K562 (cell line): ENCODE results near the gene STAU1. TPM values are rescaled to one million over a fixed set of nuclear protein-coding genes. Genes with fewer than 3 reads are reported as not detected.

Source experiments
- ATAC-seq: fragments of 200-7000 bp; cut with Tn5 transposase; 3 replicates; pipeline ENCODE4 v1.9.1; 2020; ENCODE audit warnings: moderate library complexity
- BruUV-seq: library from RNA; stranded (reverse); fragments of 400-500 nt; replicated peaks from 2 replicates; lab custom pipeline; 2021; lab: Mats Ljungman, UMichigan
- CTCF ChIA-PET: fragments of 300-600 bp; formaldehyde crosslinking; extraction: SDS; loops from one replicate; lab custom pipeline; 2021; ENCODE audit warnings: low intra/inter-chr PET ratio; lab: Yijun Ruan, JAX
- POLR2A ChIA-PET: fragments of 300-600, 350-650 bp; sonication (Branson Sonifier 250); formaldehyde crosslinking; extraction: SDS; loops from one replicate; lab custom pipeline; 2021; ENCODE audit warnings: antibody characterized with exemption, inconsistent platforms; lab: Yijun Ruan, JAX
- DNase-seq, 4 experiments: peaks; one replicate each; pipeline versions ENCODE4 v3.0.0 to v3.0.0-alpha.2; 2011 to 2018; ENCODE audit warnings: low spot score in 3 of 4, mixed read lengths in 3 of 4; ENCODE audit errors: extremely low read depth in 1 of 4
- FAIRE-seq: peaks from 2 replicates; lab custom pipeline; 2011; peaks lifted over from hg19 to GRCh38; lab: Jason Lieb, UNC
- H2AFZ ChIP-seq: 2 replicates; pipeline ENCODE4 v1.6.0; 2011; ENCODE audit warnings: low read depth, low read length, control low read depth, inconsistent platforms
- H3K27ac ChIP-seq: fragments of 200-600 bp; 3 replicates; pipeline ENCODE4 v1.8.0; 2011; ENCODE audit warnings: low read depth, mild to moderate bottlenecking, control low read depth, inconsistent platforms, low read length, moderate library complexity, mixed read lengths; ENCODE audit errors: extremely low read depth
- H3K27me3 ChIP-seq, 2 experiments: fragments of 300-600 bp in 1 of 2; 2 replicates in 1 of 2; 3 replicates in 1 of 2; pipeline versions ENCODE4 v1.6.0 to v1.8.0; 2011; ENCODE audit warnings: inconsistent platforms in 2 of 2, low read length in 2 of 2, mild to moderate bottlenecking in 1 of 2, mixed read lengths in 1 of 2, moderate library complexity in 1 of 2; ENCODE audit not compliant: control insufficient read depth in 2 of 2, insufficient read depth in 2 of 2
- H3K36me3 ChIP-seq: fragments of 300-600 bp; 3 replicates; pipeline ENCODE4 v1.8.0; 2011; ENCODE audit warnings: mild to moderate bottlenecking, low read length, inconsistent platforms; ENCODE audit not compliant: control insufficient read depth, insufficient read depth
- H3K4me1 ChIP-seq, 2 experiments: fragments of 200-600 bp in 1 of 2; replicated peaks in 1 of 2; 2 replicates in 1 of 2; 3 replicates in 1 of 2; pipeline versions ENCODE4 v1.5.1 to v1.8.0; 2011; ENCODE audit warnings: inconsistent platforms in 2 of 2, low read length in 2 of 2, mild to moderate bottlenecking in 1 of 2, mixed read lengths in 1 of 2, moderate library complexity in 1 of 2; ENCODE audit not compliant: control insufficient read depth in 2 of 2, insufficient read depth in 2 of 2
- H3K4me2 ChIP-seq: 2 replicates; pipeline ENCODE4 v1.6.1; 2011; ENCODE audit warnings: low read length, control low read depth, inconsistent platforms, mixed read lengths; ENCODE audit not compliant: insufficient read depth
- H3K4me3 ChIP-seq: fragments of 200-600 bp; sonication (generic), shearing (Covaris generic); 2 replicates; pipeline ENCODE4 v1.5.1; 2016; ENCODE audit warnings: control low read depth, inconsistent platforms
- H3K79me2 ChIP-seq: fragments of 200-600 bp; 3 replicates; pipeline ENCODE4 v1.8.0; 2011; ENCODE audit warnings: low read length, inconsistent platforms; ENCODE audit not compliant: control insufficient read depth, insufficient read depth
- H3K9ac ChIP-seq, 2 experiments: 2 replicates each; pipeline versions ENCODE4 v1.6.0 to v1.6.1; 2011; ENCODE audit warnings: low read depth in 2 of 2, low read length in 2 of 2, control low read depth in 1 of 2, inconsistent platforms in 1 of 2, mild to moderate bottlenecking in 1 of 2, mixed read lengths in 1 of 2; ENCODE audit not compliant: insufficient read depth in 1 of 2
- H3K9me1 ChIP-seq: one replicate; pipeline ENCODE4 v1.6.0; 2011; ENCODE audit warnings: inconsistent platforms, mild to moderate bottlenecking, low read length, moderate library complexity; ENCODE audit not compliant: control insufficient read depth, insufficient read depth
- H3K9me3 ChIP-seq: replicated peaks from 2 replicates; pipeline ENCODE4 v1.5.1; 2011; ENCODE audit warnings: low read depth, low read length, inconsistent platforms; ENCODE audit not compliant: control insufficient read depth, insufficient read depth
- H4K20me1 ChIP-seq: replicated peaks from 2 replicates; pipeline ENCODE4 v1.6.1; 2011; ENCODE audit warnings: low read length, inconsistent platforms, mixed read lengths; ENCODE audit not compliant: control insufficient read depth, insufficient read depth
- ATF3 ChIP-seq, 2 experiments: fragments of 450-650 bp in 1 of 2; sonication (generic) in 1 of 2; formaldehyde crosslinking in 1 of 2; IDR thresholded peaks in 1 of 2; conservative IDR thresholded peaks in 1 of 2; 2 replicates each; pipeline versions ENCODE4 v1.6.1 to v1.8.1; 2016 to 2023; ENCODE audit warnings: mild to moderate bottlenecking in 2 of 2, moderate library complexity in 2 of 2, inconsistent platforms in 1 of 2, missing genetic modification reagents in 1 of 2
- GATA2 ChIP-seq: sonication (generic); formaldehyde crosslinking; IDR thresholded peaks from 2 replicates; pipeline ENCODE4 v1.4.0; 2020; ENCODE audit warnings: mild to moderate bottlenecking, missing genetic modification reagents
- HDAC6 ChIP-seq: IDR thresholded peaks from 2 replicates; pipeline ENCODE4 v1.6.1; 2012; ENCODE audit warnings: low read depth, mild to moderate bottlenecking, control low read depth, inconsistent platforms, low read length, moderate library complexity
- NR2C1 ChIP-seq, 2 experiments: fragments of 450-650 bp; IDR thresholded peaks; 2 replicates each; pipeline ENCODE4 v1.6.1; 2017; ENCODE audit warnings: mild to moderate bottlenecking in 2 of 2, antibody characterized with exemption in 1 of 2, inconsistent platforms in 1 of 2, missing compliant biosample characterization in 1 of 2, missing genetic modification characterization in 1 of 2
- PTRF ChIP-seq: fragments of 450-650 bp; IDR thresholded peaks from 2 replicates; pipeline ENCODE4 v1.6.1; 2016; ENCODE audit warnings: mild to moderate bottlenecking, missing genetic modification characterization, missing compliant biosample characterization
- SMARCA4 ChIP-seq: fragments of 450-650 bp; IDR thresholded peaks from 2 replicates; pipeline ENCODE4 v1.6.1; 2016
- ZNF511 ChIP-seq: sonication (generic); formaldehyde crosslinking; IDR thresholded peaks from 2 replicates; pipeline ENCODE4 v1.8.0; 2022; ENCODE audit warnings: mild to moderate bottlenecking, missing genetic modification reagents
- WGBS: fragments of 100-300 bp; shearing (Covaris generic); methylation state at CpG from one replicate; pipeline ENCODE4 v1.1.6; 2016; ENCODE audit warnings: low coverage, mixed read lengths; ENCODE audit not compliant: insufficient coverage; ENCODE audit errors: missing lambda C conversion rate; 5-methylcytosine and 5-hydroxymethylcytosine counted together
- in situ Hi-C: fragments of 300-500 bp; cut with MboI; formaldehyde crosslinking; loops from 4 replicates; pipeline ENCODE4 v1.15.0; 2018; ENCODE audit warnings: inconsistent platforms, mixed read lengths
- intact Hi-C: fragments of 100-400 bp; cut with micrococcal nuclease; formaldehyde crosslinking; loops from 2 replicates; pipeline ENCODE4 v1.14.2; 2022
- polyA plus RNA-seq, 8 experiments: library from polyadenylated mRNA; depleted of rRNA in 4 of 8; stranded (reverse) in 5 of 8; unstranded in 3 of 8; fragments of >200 nt; fragmentation: Nextera tagmentation in 2 of 8; fragmentation: Illumina TruSeq in 1 of 8; extraction: Ambion mirVana in 2 of 8; extraction: Trizol in 1 of 8; gene quantifications; 2 replicates each; pipeline versions ENCODE4 v1.2.1 to v1.2.3, GENCODE V29; 2011 to 2014; ENCODE audit warnings: inconsistent platforms in 1 of 8, missing spikeins in 1 of 8
- total RNA-seq, 7 experiments: library from RNA; depleted of rRNA in 6 of 7; stranded (reverse); fragments of >200 nt in 6 of 7; fragmentation: Illumina TruSeq in 2 of 7; extraction: Trizol in 2 of 7; gene quantifications; 2 replicates each; pipeline versions ENCODE4 v1.2.1 to v1.2.3, GENCODE V29; 2011 to 2021; ENCODE audit warnings: low replicate concordance in 1 of 7

The STAU1 gene
- total and polyA plus RNA-seq, 9 of the 15 experiments (the other 6 are each of a cell fraction or from before 2014, with no cell fraction given), result 18.0 to 106 (median 50.6) TPM

GRCh38 chr20:49236301-49236700, 48.2 kb upstream of the STAU1 start:
- CTCF ChIA-PET, result no interaction called here
- H3K36me3 ChIP-seq, result peaks cover 80% of the 10 kb centered on the region; the same call in 2 of the 3 replicates
- no peak for ATAC-seq

More at GRCh38 chr20:49236301-49236700, 48.2 kb upstream of the STAU1 start:
- in situ Hi-C loops (no loop called here), intact Hi-C loops (no loop called here)
- Histone ChIP-seq H4K20me1 (no peaks in the 10 kb centered on the region), H3K27me3 (no peaks in the 10 kb centered on the region), H3K9ac (no peak overlapping the region), H3K4me1 (no peaks in the 10 kb centered on the region), H3K79me2 (no peaks in the 10 kb centered on the region), H3K9me1 (no peaks in the 10 kb centered on the region), H3K4me3 (no peak overlapping the region), H3K4me2 (no peak overlapping the region), H3K27ac (no peak overlapping the region), H3K9me3 (no peaks in the 10 kb centered on the region), H2AFZ (no peak overlapping the region)
- TF ChIP-seq NR2C1 (IDR thresholded peaks at IDR 0.05) (no peak), NR2C1 (tag; IDR thresholded peaks at IDR 0.05) (no peak), ZNF511 (CRISPR knock-in tag) (no peak), SMARCA4 (no peak), GATA2 (CRISPR knock-in tag) (no peak), PTRF (tag) (no peak), ATF3 (IDR thresholded peaks at IDR 0.05) (no peak), ATF3 (CRISPR knock-in tag; conservative IDR thresholded peaks at IDR 0.05) (no peak), HDAC6 (no peak)
- POLR2A ChIA-PET, result interaction anchor here (0.7 kb wide), 1 partner anchor 80 kb away, joined by 4 read pairs; no protein-coding TSS in a partner anchor
- FAIRE-seq (no peak), DNase-seq (no peak)
- WGBS, result 85% methylated on average over 9 of the region's 9 CpGs
- BruUV-seq, result no TSS peak
